Loucy (cell line): ENCODE results near the gene AUP1.

Experiments
- H2AFZ ChIP-seq: fragments of 200-600 bp; sonication (generic); 2 replicates; pipeline ENCODE4 v1.6.0; 2016; ENCODE audit warnings: antibody characterized with exemption, mild to moderate bottlenecking, low read length, moderate library complexity
- H3F3A ChIP-seq: fragments of 200-600 bp; 2 replicates; pipeline ENCODE4 v1.6.0; 2016; ENCODE audit warnings: antibody characterized with exemption, low read depth, mild to moderate bottlenecking
- H3K27me3 ChIP-seq: fragments of 200-600 bp; sonication (generic); 2 replicates; pipeline ENCODE4 v1.6.1; 2014; ENCODE audit warnings: low read length, mild to moderate bottlenecking; ENCODE audit not compliant: insufficient read depth, poor library complexity, severe bottlenecking
- H3K36me3 ChIP-seq: fragments of 200-600 bp; sonication (generic); 2 replicates; pipeline ENCODE4 v1.6.1; 2016; ENCODE audit warnings: low read length; ENCODE audit not compliant: insufficient read depth
- H3K4me1 ChIP-seq: fragments of 200-600 bp; sonication (generic); 2 replicates; pipeline ENCODE4 v1.5.1; 2014; ENCODE audit warnings: low read length, mild to moderate bottlenecking; ENCODE audit not compliant: insufficient read depth, poor library complexity, severe bottlenecking
- H3K4me2 ChIP-seq: fragments of 200-600 bp; sonication (generic); 2 replicates; pipeline ENCODE4 v1.6.0; 2014; ENCODE audit warnings: antibody characterized with exemption, low read length, low read depth, mild to moderate bottlenecking; ENCODE audit not compliant: poor library complexity, severe bottlenecking
- H3K4me3 ChIP-seq: fragments of 200-600 bp; sonication (generic); 2 replicates; pipeline ENCODE4 v1.5.1; 2014; ENCODE audit warnings: low read length, mild to moderate bottlenecking, mixed read lengths; ENCODE audit not compliant: poor library complexity, severe bottlenecking
- H3K79me2 ChIP-seq: fragments of 200-600 bp; sonication (generic); 2 replicates; pipeline ENCODE4 v1.6.1; 2014; ENCODE audit warnings: low read length; ENCODE audit not compliant: insufficient read depth
- H3K9ac ChIP-seq: fragments of 200-600 bp; sonication (generic); 2 replicates; pipeline ENCODE4 v1.6.0; 2014; ENCODE audit warnings: mild to moderate bottlenecking, low read depth, low read length, moderate library complexity; ENCODE audit not compliant: poor library complexity, severe bottlenecking
- H3K9me2 ChIP-seq: fragments of 200-600 bp; sonication (generic); replicated peaks from 2 replicates; pipeline ENCODE4 v1.6.1; 2016; ENCODE audit warnings: low read depth, low read length, mixed read lengths
- H3K9me3 ChIP-seq: fragments of 200-600 bp; sonication (generic); 2 replicates; pipeline ENCODE4 v1.6.1; 2014; ENCODE audit warnings: mild to moderate bottlenecking, antibody characterized with exemption, low read length, low read depth; ENCODE audit not compliant: insufficient read depth
- H4K20me1 ChIP-seq: fragments of 200-600 bp; sonication (generic); 2 replicates; pipeline ENCODE4 v1.6.0; 2014; ENCODE audit warnings: antibody characterized with exemption, low read length, mild to moderate bottlenecking; ENCODE audit not compliant: insufficient read depth, poor library complexity, severe bottlenecking
- CTCF ChIP-seq: fragments of 200-600 bp; sonication (generic); conservative IDR thresholded peaks from 2 replicates; pipeline ENCODE4 v1.5.1; 2014; ENCODE audit warnings: mild to moderate bottlenecking, antibody characterized with exemption, low read length
- EZH2phosphoT487 ChIP-seq: fragments of 200-600 bp; IDR thresholded peaks from 2 replicates; pipeline ENCODE4 v1.6.1; 2018; ENCODE audit warnings: antibody characterized with exemption, mild to moderate bottlenecking, moderate library complexity, borderline replicate concordance

The AUP1 gene

DNA sequence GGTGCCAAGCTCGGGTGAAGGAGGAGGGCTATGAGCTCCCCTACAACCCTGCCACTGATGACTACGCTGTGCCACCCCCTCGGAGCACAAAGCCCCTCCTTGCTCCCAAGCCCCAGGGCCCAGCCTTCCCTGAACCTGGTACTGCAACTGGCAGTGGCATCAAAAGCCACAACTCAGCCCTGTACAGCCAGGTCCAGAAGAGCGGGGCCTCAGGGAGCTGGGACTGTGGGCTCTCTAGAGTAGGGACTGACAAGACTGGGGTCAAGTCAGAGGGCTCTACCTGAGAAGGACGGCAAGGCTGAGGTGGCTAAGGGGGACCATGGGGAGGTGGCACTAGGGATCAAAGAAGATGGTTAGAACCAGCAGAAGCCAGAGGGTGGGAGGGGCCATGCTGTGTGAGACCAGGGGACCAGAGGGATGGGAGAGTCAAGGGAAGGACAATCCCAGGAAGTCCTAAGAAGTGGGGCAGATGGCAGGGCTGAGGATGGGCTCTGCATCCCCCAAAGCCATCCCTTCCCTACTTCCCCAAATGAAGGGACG is 27.4 kb upstream of the AUP1 start:
- Histone ChIP-seq H3K4me1 (peaks cover 42% of the 10 kb centered on the region), H3K9me3 (no peaks in the 10 kb centered on the region), H3K27me3 (no peaks in the 10 kb centered on the region), H3K4me2 (peak overlapping the region; percentile 13), H4K20me1 (peaks cover 9% of the 10 kb centered on the region), H3F3A (no peaks in the 10 kb centered on the region), H2AFZ (no peak overlapping the region), H3K36me3 (no peaks in the 10 kb centered on the region), H3K9ac (peak overlapping the region; percentile 97), H3K79me2 (peaks cover 26% of the 10 kb centered on the region), H3K4me3 (no peak overlapping the region), H3K9me2 (no peaks in the 10 kb centered on the region)
- no peak for TF ChIP-seq EZH2phosphoT487
- TF ChIP-seq CTCF, result no peak

- Histone ChIP-seq H3K79me2 (peaks cover 26% of the 10 kb centered on the region), H2AFZ (no peak overlapping the region), H3K9ac (peak overlapping the region; percentile 97), H3K27me3 (no peaks in the 10 kb centered on the region), H3K9me2 (no peaks in the 10 kb centered on the region), H3K4me2 (peak overlapping the region; percentile 95), H3K9me3 (no peaks in the 10 kb centered on the region), H3K4me1 (peaks cover 42% of the 10 kb centered on the region), H3F3A (no peaks in the 10 kb centered on the region), H3K4me3 (peak overlapping the region; percentile 100), H4K20me1 (peaks cover 9% of the 10 kb centered on the region), H3K36me3 (no peaks in the 10 kb centered on the region)
- TF ChIP-seq CTCF (no peak), EZH2phosphoT487 (no peak)
These were observed 26.7 kb upstream of the AUP1 start for GRCh38 chr2:74556159-74556558.

GRCh38 chr2:74555610-74556103 is 26.2 kb upstream of the AUP1 start:
- H4K20me1 ChIP-seq, result peaks cover 9% of the 10 kb centered on the region
- peak overlapping the region; percentile 95 for H3K4me2 ChIP-seq
- H3K9me3 ChIP-seq, result no peaks in the 10 kb centered on the region
- peak overlapping the region; percentile 97 for H3K9ac ChIP-seq
- no peaks in the 10 kb centered on the region for H3F3A ChIP-seq
- H3K4me1 ChIP-seq, result peaks cover 42% of the 10 kb centered on the region
- H3K36me3 ChIP-seq, result no peaks in the 10 kb centered on the region
- H3K79me2 ChIP-seq, result peaks cover 26% of the 10 kb centered on the region
- H3K9me2 ChIP-seq, result no peaks in the 10 kb centered on the region
- no peak overlapping the region for H2AFZ ChIP-seq
- TF ChIP-seq EZH2phosphoT487 (no peak), CTCF (no peak)
- H3K4me3 ChIP-seq, result peak overlapping the region; percentile 100
- no peaks in the 10 kb centered on the region for H3K27me3 ChIP-seq
